Measurements from ENCODE around the gene ZPR1.

The ZPR1 gene

DNA sequence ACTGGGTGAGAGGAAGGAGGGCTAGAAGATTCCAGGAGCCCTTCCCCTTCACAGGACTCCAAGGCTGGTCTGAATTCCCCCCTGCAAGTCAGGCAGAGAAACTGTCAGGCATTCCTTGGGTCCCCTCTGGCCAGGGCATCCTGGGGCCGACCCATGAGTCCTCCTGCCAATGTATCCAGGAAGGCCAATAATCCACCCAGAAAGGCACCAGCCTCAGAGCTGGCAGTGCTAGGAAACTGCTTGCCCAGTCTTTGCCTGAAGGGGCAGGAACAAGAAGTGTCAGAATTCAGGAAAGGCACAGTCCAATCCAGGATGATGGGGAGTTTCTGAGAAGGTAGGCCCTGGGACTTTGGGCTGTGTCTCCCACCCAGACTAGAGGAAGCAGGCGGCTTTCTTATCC, 56.0 kb downstream of the ZPR1 start:
- Histone ChIP-seq H3K4me2 (no peak overlapping the region), H3K36me3 (no peaks in the 10 kb centered on the region), H3K4me1 (peaks cover 0 to 17% (median 7%) of the 10 kb centered on the region in 10 experiments; a peak in 9 of 20 replicates), H3K4me3 (no peak overlapping the region), H3K9ac (no peak overlapping the region), H3K9me3 (replicated peaks in 1 of 11) (no peaks in the 10 kb centered on the region), H4K20me1 (peaks cover 0 to 7% (median 0%) of the 10 kb centered on the region in 11 experiments; a peak in 2 of 22 replicates), H3K27me3 (no peaks in the 10 kb centered on the region), H3K27ac (no peak overlapping the region)
- no peak for TF ChIP-seq Cebpa-rat (IDR thresholded peaks at IDR 0.05)

DNA sequence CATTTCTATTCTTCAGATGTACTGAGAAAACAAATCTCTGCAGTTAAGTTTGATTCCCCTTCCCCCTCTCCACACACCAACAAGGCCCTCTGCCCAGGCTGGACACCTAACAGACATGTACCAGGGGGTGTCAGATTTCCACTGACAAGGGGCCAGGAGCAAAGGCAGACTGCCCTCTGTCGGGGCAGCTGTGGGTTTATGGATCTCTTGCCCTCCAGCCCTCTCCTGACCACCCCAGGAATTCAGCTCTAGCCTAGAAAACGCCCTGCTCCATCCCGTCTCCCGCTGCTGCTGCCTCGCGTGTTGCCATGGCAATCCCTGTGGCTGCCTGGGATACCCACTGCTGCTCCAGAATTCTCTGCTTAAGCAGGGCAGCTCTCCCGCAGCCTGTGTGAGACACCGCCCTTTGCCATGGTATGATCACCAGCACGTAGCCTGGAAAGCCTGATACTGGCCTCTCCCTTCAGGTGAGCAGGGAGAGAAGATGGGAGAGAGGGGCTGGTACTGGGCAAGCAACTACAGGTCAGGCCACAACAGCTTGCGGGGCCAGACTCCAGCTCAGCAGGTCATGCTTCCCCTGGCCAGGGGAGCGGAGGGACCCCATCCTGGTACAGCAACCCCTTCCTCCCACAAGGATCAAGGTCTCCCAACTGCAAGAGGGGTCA, 56.6 kb downstream of the ZPR1 start:
- no peak overlapping the region for H3K4me2 ChIP-seq
- no peak overlapping the region for H3K9ac ChIP-seq
- H3K27ac ChIP-seq, result no peak overlapping the region
- TF ChIP-seq Cebpa-rat (IDR thresholded peaks at IDR 0.05), result no peak
- H3K36me3 ChIP-seq, result no peaks in the 10 kb centered on the region
- H3K9me3 ChIP-seq (replicated peaks in 1 of 11), result no peaks in the 10 kb centered on the region
- H3K4me1 ChIP-seq, result peaks cover 0 to 17% (median 7%) of the 10 kb centered on the region in 10 experiments; a peak in 9 of 20 replicates
- peaks cover 0 to 7% (median 0%) of the 10 kb centered on the region in 11 experiments; a peak in 2 of 22 replicates for H4K20me1 ChIP-seq
- H3K27me3 ChIP-seq, result no peaks in the 10 kb centered on the region
- no peak overlapping the region for H3K4me3 ChIP-seq

DNA sequence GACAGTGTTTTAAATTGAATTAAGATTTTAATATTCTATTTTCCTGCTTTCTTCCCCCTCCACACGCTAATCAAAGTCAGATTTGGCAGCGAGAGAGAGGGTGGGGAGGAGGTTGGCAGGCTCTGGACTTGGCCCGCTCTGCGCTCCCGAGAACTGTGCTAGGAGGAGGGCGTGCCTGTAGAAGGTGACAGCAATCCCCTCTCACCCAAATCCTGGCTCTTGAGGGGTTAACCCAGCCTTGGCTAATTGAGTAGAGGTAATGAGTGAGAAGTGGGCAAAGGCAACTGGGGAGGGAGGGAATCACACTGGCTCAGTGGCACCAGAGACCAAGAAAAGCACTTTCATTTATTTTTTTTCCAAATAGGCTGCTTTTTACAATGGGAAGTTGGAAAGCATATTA, 57.2 kb downstream of the ZPR1 start:
- H3K9ac ChIP-seq, result no peak overlapping the region
- H3K4me1 ChIP-seq, result peaks cover 0 to 17% (median 7%) of the 10 kb centered on the region in 10 experiments; a peak in 9 of 20 replicates
- H3K36me3 ChIP-seq, result no peaks in the 10 kb centered on the region
- no peak overlapping the region for H3K4me2 ChIP-seq
- no peak overlapping the region for H3K27ac ChIP-seq
- peaks cover 0 to 7% (median 0%) of the 10 kb centered on the region in 11 experiments; a peak in 2 of 22 replicates for H4K20me1 ChIP-seq
- H3K9me3 ChIP-seq (replicated peaks in 1 of 11), result no peaks in the 10 kb centered on the region
- no peaks in the 10 kb centered on the region for H3K27me3 ChIP-seq
- no peak for TF ChIP-seq Cebpa-rat (IDR thresholded peaks at IDR 0.05)
- H3K4me3 ChIP-seq, result no peak overlapping the region

DNA sequence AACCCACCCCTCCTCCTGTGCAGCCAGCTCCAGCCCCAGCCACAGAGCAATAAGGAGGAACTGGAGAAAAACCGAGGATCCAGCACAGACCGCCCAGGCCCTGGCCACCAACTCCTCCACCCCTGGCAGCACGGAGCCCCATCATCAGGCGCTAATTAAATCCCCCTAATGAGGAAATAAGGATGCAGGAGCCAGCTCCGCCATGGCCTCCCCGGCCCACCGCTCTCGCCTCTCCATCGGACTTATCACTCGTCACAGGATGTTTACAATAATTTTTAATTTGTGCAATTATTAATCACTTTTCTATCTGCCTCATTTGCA, 57.6 kb downstream of the ZPR1 start:
- H3K9ac ChIP-seq, result no peak overlapping the region
- peaks cover 0 to 7% (median 0%) of the 10 kb centered on the region in 11 experiments; a peak in 2 of 22 replicates for H4K20me1 ChIP-seq
- no peaks in the 10 kb centered on the region for H3K36me3 ChIP-seq
- H3K4me1 ChIP-seq, result peaks cover 0 to 17% (median 7%) of the 10 kb centered on the region in 10 experiments; a peak in 9 of 20 replicates
- H3K9me3 ChIP-seq (replicated peaks in 1 of 11), result no peaks in the 10 kb centered on the region
- H3K4me3 ChIP-seq, result no peak overlapping the region
- no peaks in the 10 kb centered on the region for H3K27me3 ChIP-seq
- H3K4me2 ChIP-seq, result no peak overlapping the region
- no peak overlapping the region for H3K27ac ChIP-seq
- TF ChIP-seq Cebpa-rat (IDR thresholded peaks at IDR 0.05), result no peak

DNA sequence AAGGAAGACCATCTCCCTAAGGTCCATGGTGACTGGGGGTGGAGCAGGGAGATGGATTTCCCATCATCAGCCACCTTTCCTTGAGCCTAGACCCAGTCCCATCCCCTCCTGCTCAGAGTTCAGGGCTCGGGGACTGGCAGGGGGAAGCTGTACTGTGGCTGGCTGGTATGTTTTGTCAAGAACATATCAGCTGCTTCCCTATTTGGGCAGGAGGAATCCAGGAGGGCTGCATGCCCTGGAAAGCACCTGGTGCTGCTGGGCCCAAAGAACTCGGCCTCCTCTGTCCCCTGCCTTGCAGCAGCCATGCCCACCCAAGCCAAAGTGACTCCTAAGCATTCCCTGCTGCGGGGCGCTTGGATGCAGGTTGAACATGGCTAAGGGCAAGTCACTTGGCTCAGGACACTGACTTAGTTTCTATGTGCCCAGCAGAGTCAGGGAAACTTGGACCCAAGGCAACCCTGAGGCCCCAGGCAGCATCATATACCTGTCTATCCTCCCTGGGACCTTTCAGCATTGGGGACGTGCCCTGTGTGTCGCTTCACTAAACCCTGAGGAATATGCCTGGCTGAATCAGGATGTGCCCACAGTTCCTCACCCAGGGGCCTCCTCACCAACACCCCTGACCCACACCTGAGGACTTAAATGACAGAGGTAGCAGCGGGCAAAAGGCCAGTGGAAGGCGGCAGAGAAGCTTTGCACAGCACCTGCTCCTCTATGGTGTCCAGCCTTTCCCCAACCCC, 58.2 kb downstream of the ZPR1 start:
- H3K27me3 ChIP-seq, result no peaks in the 10 kb centered on the region
- no peak overlapping the region for H3K4me3 ChIP-seq
- peaks cover 0 to 17% (median 7%) of the 10 kb centered on the region in 10 experiments; a peak in 9 of 20 replicates for H3K4me1 ChIP-seq
- TF ChIP-seq Cebpa-rat (IDR thresholded peaks at IDR 0.05), result no peak
- no peaks in the 10 kb centered on the region for H3K9me3 ChIP-seq (replicated peaks in 1 of 11)
- no peak overlapping the region for H3K4me2 ChIP-seq
- no peaks in the 10 kb centered on the region for H3K36me3 ChIP-seq
- H4K20me1 ChIP-seq, result peaks cover 0 to 7% (median 0%) of the 10 kb centered on the region in 11 experiments; a peak in 2 of 22 replicates
- H3K9ac ChIP-seq, result no peak overlapping the region
- no peak overlapping the region for H3K27ac ChIP-seq

DNA sequence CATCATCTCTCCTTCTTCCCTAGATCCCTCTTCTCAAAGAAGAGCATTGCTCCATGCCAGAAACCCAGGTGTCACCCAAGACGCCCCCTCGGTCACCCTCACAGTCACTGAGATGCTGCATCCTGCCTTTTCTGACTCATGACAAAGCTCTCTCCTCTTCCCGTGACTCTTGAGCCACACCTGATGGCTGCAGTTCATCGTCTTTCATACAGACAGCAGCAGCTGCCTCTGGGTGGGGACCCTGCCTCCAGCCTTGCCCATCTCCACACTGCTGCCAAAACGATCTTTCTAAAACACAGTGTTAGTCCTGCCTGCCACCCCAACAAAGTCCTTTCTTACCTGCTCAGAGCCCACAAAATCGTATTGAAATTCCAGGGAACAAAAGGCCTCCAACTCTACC, 59.8 kb downstream of the ZPR1 start:
- no peaks in the 10 kb centered on the region for H3K9me3 ChIP-seq (replicated peaks in 1 of 11)
- no peak overlapping the region for H3K4me2 ChIP-seq
- H3K4me1 ChIP-seq, result peaks cover 0 to 3% (median 1%) of the 10 kb centered on the region in 10 experiments; a peak in 5 of 20 replicates
- no peak overlapping the region for H3K9ac ChIP-seq
- no peaks in the 10 kb centered on the region for H3K27me3 ChIP-seq
- H3K36me3 ChIP-seq, result no peaks in the 10 kb centered on the region
- no peak for TF ChIP-seq Cebpa-rat (IDR thresholded peaks at IDR 0.05)
- H3K27ac ChIP-seq, result no peak overlapping the region
- H4K20me1 ChIP-seq, result peaks cover 0 to 7% (median 0%) of the 10 kb centered on the region in 11 experiments; a peak in 2 of 22 replicates
- no peak overlapping the region for H3K4me3 ChIP-seq

DNA sequence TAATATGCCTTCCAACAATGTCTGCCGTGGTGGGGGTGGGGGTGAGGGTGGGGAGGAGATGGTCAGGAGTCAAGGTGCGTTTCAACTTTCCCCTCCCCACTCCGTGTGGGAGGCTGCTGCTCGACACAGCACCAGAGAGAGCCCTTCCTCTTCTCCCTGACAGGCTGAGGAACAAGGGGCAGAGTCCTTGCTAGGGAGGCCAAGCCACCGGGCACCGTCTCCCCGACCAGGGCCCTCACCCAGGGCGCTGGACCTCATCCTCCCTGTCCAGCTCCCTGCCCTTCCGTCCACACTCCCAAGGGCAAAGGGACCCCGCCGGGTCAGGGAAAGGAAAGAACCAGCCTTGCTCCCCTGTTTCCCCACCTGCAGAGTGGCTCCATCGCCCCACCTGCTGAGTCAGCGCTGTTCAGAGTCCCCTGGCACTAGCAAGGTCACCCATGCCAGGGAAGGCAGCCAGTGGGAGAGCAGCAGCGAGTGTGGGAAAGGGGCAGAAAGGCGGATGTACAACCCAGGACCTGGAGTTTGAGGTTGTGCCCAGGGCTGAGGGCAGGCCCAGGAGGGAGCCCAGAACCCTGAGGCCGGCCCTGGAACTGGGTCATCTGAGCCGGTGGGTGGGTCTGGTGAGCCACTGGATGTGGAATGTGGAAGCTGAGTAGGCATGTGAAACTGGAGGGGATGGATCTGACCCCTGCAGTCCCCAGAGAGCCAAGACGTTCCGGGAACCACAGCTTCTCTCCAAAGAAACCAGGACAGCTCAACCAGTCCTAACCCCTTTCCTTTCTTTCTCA, 62.2 kb downstream of the ZPR1 start:
- Histone ChIP-seq H3K9ac (no peak overlapping the region), H3K9me3 (replicated peaks in 1 of 11) (no peaks in the 10 kb centered on the region), H3K27ac (no peak overlapping the region), H3K4me3 (no peak overlapping the region), H3K27me3 (no peaks in the 10 kb centered on the region), H3K36me3 (no peaks in the 10 kb centered on the region), H3K4me1 (no peaks in the 10 kb centered on the region), H4K20me1 (no peaks in the 10 kb centered on the region; a peak in 1 of 22 replicates), H3K4me2 (no peak overlapping the region)
- no peak for TF ChIP-seq Cebpa-rat (IDR thresholded peaks at IDR 0.05)

DNA sequence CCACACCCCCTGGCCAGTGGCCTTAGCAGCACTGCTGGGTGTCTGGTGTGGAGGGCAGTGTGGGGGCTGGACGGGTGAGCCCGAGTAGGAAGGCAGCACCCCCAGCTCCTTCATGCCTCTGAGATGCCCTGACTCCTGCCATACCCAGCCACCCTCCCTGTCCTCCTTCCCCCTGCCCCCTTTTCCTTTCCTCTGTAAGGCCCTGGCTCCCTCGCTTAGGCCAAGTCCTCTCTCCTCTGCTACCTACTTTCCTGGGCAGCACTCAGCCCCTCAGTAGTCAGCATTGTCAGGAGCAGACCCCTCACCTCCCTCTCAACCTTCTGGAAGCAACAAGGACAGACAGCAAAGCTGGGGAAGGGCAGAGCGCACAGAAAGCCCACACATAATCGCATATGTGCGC, 63.0 kb downstream of the ZPR1 start:
- H3K36me3 ChIP-seq, result no peaks in the 10 kb centered on the region
- H3K4me3 ChIP-seq, result no peak overlapping the region
- no peaks in the 10 kb centered on the region for H3K4me1 ChIP-seq
- H3K9me3 ChIP-seq (replicated peaks in 1 of 11), result no peaks in the 10 kb centered on the region
- no peak overlapping the region for H3K27ac ChIP-seq
- no peak overlapping the region for H3K4me2 ChIP-seq
- no peak overlapping the region for H3K9ac ChIP-seq
- TF ChIP-seq Cebpa-rat (IDR thresholded peaks at IDR 0.05), result no peak
- H3K27me3 ChIP-seq, result no peaks in the 10 kb centered on the region
- H4K20me1 ChIP-seq, result no peaks in the 10 kb centered on the region; a peak in 2 of 22 replicates
